SK-MEL-5 (cell line): Measurements from ENCODE around the gene OR6Q1. TPM values are rescaled to one million over a fixed set of nuclear protein-coding genes. Genes with fewer than 3 reads are reported as not detected.
A peak's percentile ranks its signal among the peaks of the same experiment; 100 is the strongest.

ENCODE experiments used
- DNase-seq: peaks from one replicate; pipeline ENCODE4 v3.0.0-alpha.2; 2016; ENCODE audit warnings: low read depth, low spot score
- in situ Hi-C: cut with HindIII; loops from 2 replicates; pipeline ENCODE4 v1.10.0; 2016; ENCODE audit warnings: low sequenced_read_pairs, high pct_unique_total_duplicates, low pct_unique_long_range_greater_than_20kb
- small RNA-seq, 2 experiments: library from RNA; depleted of rRNA; stranded (forward); fragments of <200 nt; gene quantifications; one replicate each; pipeline ENCODE3, GENCODE V24; 2014
- total RNA-seq: library from RNA; depleted of rRNA; stranded (reverse); fragments of >200 nt; shearing (Covaris generic); gene quantifications from 2 replicates; pipeline ENCODE4 v1.2.3, GENCODE V29; 2014; rRNA removed

The OR6Q1 gene
- total RNA-seq, 1 experiment from 2014 or later, result not detected

- DNase-seq, result no peak
- in situ Hi-C loops, result no loop called here
Observed at GRCh38 chr11:58043379-58043778, 12.6 kb downstream of the OR6Q1 start.

GRCh38 chr11:58046231-58046630 lies 15.5 kb downstream of the OR6Q1 start:
- in situ Hi-C loops, result no loop called here

GRCh38 chr11:58047818-58048217 lies 17.1 kb downstream of the OR6Q1 start:
- in situ Hi-C loops, result no loop called here
- no peak for DNase-seq

More at GRCh38 chr11:58046231-58046630, 15.5 kb downstream of the OR6Q1 start:
- no peak for DNase-seq

- in situ Hi-C loops, result no loop called here
- DNase-seq, result no peak
Observed at GRCh38 chr11:58055806-58056401, 25.2 kb downstream of the OR6Q1 start.

- DNase-seq, result no peak
- in situ Hi-C loops, result no loop called here
Observed at GRCh38 chr11:58057481-58057880, 26.7 kb downstream of the OR6Q1 start.

GRCh38 chr11:58058276-58059006 lies 27.7 kb downstream of the OR6Q1 start:
- in situ Hi-C loops, result no loop called here
- DNase-seq, result no peak

- DNase-seq, result no peak
- in situ Hi-C loops, result no loop called here
Observed at GRCh38 chr11:58059007-58059350, 28.2 kb downstream of the OR6Q1 start.

- no peak for DNase-seq
Observed at GRCh38 chr11:58060535-58060934, 29.8 kb downstream of the OR6Q1 start.

GRCh38 chr11:58060939-58061672 lies 30.4 kb downstream of the OR6Q1 start:
- peak; percentile 48 for DNase-seq
- in situ Hi-C loops, result no loop called here

More at GRCh38 chr11:58060535-58060934, 29.8 kb downstream of the OR6Q1 start:
- in situ Hi-C loops, result no loop called here

GRCh38 chr11:58061813-58062212 lies 31.1 kb downstream of the OR6Q1 start:
- in situ Hi-C loops, result no loop called here
- DNase-seq, result no peak

GRCh38 chr11:58067685-58068084 lies 36.9 kb downstream of the OR6Q1 start:
- in situ Hi-C loops, result no loop called here
- no peak for DNase-seq

GRCh38 chr11:58068655-58069054 lies 37.9 kb downstream of the OR6Q1 start:
- in situ Hi-C loops, result no loop called here
- DNase-seq, result peak; percentile 31

GRCh38 chr11:58070585-58070984 lies 39.8 kb downstream of the OR6Q1 start:
- peak; percentile 67 for DNase-seq
- in situ Hi-C loops, result no loop called here

GRCh38 chr11:58075781-58076180 lies 45.0 kb downstream of the OR6Q1 start:
- in situ Hi-C loops, result no loop called here
- no peak for DNase-seq

Small RNAs within 50 kb of the gene (small RNA-seq; reads per million reads assigned to genes)
- 0 reads per million in 2 experiments for gene RNU6-899P

Other genes starting within 250 kb of the OR6Q1 start
- not detected in 2 replicates for gene OR9Q1, start 7.1 kb upstream of the OR6Q1 start, total RNA-seq
- not detected in 2 replicates for gene OR9I1, start 94.6 kb downstream of the OR6Q1 start, total RNA-seq
- gene OR9Q2, start 158.1 kb downstream of the OR6Q1 start, total RNA-seq, result not detected in 2 replicates
- gene OR1S2, start 173.2 kb downstream of the OR6Q1 start, total RNA-seq, result not detected in 2 replicates
- not detected in 2 replicates for gene OR1S1, start 181.8 kb downstream of the OR6Q1 start, total RNA-seq
- not detected in 2 replicates for gene OR10Q1, start 198.0 kb downstream of the OR6Q1 start, total RNA-seq
- gene OR10W1, start 237.3 kb downstream of the OR6Q1 start, total RNA-seq, result not detected in 2 replicates